Sciatic nerve (tissue), 2 donors: ENCODE measurements around the gene LPP. TPM values are rescaled to one million over a fixed set of nuclear protein-coding genes. Genes with fewer than 3 reads are reported as not detected.

ENCODE experiments used
- ATAC-seq: fragments of 200-7000 bp; cut with Tn5 transposase; one replicate; pipeline ENCODE4 v1.9.1; 2020; ENCODE audit warnings: mild to moderate bottlenecking, moderate library complexity
- DNase-seq: peaks from one replicate; pipeline ENCODE4 v3.0.0-alpha.2; 2020; ENCODE audit warnings: low spot score
- intact Hi-C: fragments of 100-400 bp; cut with DNase I; formaldehyde crosslinking; loops from one replicate; pipeline ENCODE4 v1.14.2; 2022
- total RNA-seq: library from RNA; stranded (reverse); fragmentation: NEBNext Ultra II Directional; extraction: Animal tissue kit (Norgen Biotek cat#: 25700); gene quantifications from one replicate; pipeline ENCODE4 v1.2.1, GENCODE V29; 2021
- donor health status: DM: no; HTN: no; CAD: no.
- donor health status: DM: no; HTN: no; CAD: no.

The LPP gene
- total RNA-seq, 1 donor from 2014 or later = 231 TPM

GRCh38 chr3:188468196-188468595 is 314.2 kb downstream of the LPP start:
- intact Hi-C loops = no loop called here
- no peak for ATAC-seq
- DNase-seq = no peak

DNA sequence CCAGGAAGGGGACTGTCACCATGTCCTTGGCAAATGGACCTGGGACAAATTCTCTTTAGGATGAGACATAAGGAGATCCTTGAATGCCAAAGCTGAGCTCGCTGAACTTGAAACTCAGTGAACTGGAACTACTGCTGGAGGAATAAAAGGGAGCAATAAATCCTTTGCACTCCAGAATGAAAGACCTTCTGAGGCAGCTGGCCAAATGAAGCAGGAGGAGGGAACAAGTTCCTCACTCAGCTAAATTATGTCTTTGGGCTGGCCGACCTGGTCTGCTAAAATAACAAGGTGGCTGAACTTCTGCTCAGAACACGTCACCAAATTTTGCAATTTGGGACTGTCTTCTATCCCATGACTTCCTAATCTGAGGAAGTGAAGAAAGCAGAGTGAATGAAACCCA is 314.7 kb downstream of the LPP start:
- ATAC-seq (peak; percentile 93), DNase-seq (peak; percentile 84)
- intact Hi-C loops = no loop called here

DNA sequence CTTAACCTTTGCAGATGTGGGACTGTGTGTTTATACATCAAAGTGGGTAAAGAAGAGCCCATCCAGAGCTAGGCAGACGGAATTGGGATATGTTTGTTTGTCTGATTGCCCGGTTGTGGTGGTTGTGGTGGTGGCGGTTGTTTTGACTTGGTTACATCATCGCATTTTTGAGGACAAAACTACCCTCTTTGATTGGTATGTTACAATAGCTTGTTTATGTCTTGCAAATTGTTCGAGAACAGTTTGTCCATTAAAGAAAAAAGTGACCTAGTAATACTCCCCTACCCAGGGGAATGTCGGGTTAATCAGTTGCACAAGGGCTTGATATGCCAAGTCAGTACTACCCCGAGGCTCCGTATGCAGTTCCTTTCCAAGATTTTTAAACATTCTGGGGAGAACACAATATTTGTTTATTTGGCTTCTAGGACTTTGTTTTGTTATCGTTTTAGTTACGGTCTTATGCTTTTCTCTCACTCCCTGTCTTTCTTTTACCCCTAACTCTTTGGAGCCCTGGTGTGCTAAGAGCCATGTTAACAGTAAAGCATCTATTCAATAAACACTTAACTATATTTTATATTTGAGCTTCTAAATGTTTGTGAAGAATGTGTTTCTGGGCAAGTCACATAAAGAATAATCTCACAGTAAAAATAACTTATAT is 315.4 kb downstream of the LPP start:
- DNase-seq (no peak), ATAC-seq (peak; percentile 95)
- intact Hi-C loops = no loop called here

DNA sequence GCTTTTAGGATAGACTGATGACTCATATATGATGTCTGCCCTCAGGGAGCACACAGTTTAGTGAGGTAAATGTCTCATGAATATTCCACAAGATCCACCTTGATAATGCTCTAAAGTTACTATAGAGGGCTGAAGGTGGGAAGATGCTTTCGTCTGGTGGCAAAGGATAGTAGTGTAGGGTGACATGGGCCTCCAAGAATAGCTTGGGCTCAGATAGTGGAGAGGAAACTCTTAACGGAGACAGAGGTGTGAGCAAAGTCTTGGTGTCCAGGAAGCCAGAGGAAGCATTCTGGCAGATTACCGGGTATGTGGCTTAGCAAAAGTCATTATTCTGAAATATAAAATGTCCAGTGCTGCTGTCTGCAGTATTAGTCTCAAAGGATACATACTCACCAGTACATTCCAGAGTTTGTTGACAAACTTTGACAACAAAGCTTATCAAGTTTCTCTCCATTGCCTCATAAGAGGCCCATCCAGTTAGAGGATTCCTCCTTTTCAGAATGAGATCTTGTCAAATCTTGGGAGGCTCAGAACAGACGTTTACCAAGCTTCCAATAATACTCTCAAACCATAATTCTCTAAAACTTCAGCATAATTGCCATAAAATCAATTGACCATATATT is 316.7 kb downstream of the LPP start:
- no peak for ATAC-seq

GRCh38 chr3:188471723-188472122 is 317.8 kb downstream of the LPP start:
- DNase-seq (no peak), ATAC-seq (no peak)
- intact Hi-C loops = no loop called here

More for the DNA sequence above, 316.7 kb downstream of the LPP start:
- intact Hi-C loops = no loop called here
- DNase-seq = no peak

GRCh38 chr3:188472336-188472735 is 318.4 kb downstream of the LPP start:
- ATAC-seq (no peak), DNase-seq (no peak)
- intact Hi-C loops = no loop called here

- no peak for DNase-seq
- intact Hi-C loops = no loop called here
- no peak for ATAC-seq
Measured at GRCh38 chr3:188473045-188473444, 319.1 kb downstream of the LPP start.

- ATAC-seq = no peak
- intact Hi-C loops = no loop called here
- DNase-seq = no peak
Measured at GRCh38 chr3:188473591-188474288, 319.8 kb downstream of the LPP start.

GRCh38 chr3:188476935-188477334 is 323.0 kb downstream of the LPP start:
- intact Hi-C loops = no loop called here
- peak; percentile 85 for ATAC-seq
- no peak for DNase-seq

GRCh38 chr3:188480011-188480410 is 326.1 kb downstream of the LPP start:
- intact Hi-C loops = no loop called here
- DNase-seq (no peak), ATAC-seq (no peak)

DNA sequence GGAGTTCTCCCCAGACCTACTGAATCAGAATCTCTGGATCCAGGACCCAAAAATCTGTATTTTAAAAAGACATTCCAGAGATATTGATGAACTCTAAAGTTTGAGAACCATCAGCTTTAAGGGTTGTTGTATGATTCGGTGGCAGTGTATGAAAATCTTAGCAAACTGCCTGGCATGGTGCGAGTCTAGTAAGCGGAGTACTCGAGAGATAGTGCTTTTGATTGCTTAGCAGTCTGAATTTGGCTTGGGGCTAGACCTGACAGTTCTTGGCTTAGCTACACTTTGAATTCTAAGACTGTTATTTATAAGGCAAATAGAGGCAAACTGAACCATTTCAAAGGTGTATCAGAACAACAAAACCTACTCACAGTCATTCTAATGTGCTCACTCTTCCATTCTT is 329.0 kb downstream of the LPP start:
- ATAC-seq = no peak
- intact Hi-C loops = no loop called here
- no peak for DNase-seq

- DNase-seq (no peak), ATAC-seq (no peak)
- intact Hi-C loops = no loop called here
Measured at GRCh38 chr3:188486126-188486525, 332.2 kb downstream of the LPP start.

DNA sequence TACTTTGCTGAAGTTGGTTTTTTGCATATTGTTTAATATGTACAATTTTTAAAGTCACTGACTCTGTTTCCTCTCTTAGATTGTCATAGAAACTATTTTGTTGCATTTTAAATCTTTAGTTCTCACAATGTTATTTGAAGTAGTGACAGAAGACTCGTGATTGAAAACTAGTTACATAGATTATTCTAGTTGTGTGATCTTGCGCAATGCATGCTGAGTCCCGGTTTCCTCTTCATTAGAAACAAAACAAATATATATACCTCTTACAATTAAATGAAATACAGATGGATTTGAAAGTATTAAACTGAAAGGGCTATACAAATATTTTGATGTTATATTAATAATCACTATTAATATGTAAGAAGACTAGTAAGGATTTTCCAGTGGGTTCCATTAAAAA is 333.0 kb downstream of the LPP start:
- no peak for DNase-seq
- ATAC-seq = no peak
- intact Hi-C loops = no loop called here

DNA sequence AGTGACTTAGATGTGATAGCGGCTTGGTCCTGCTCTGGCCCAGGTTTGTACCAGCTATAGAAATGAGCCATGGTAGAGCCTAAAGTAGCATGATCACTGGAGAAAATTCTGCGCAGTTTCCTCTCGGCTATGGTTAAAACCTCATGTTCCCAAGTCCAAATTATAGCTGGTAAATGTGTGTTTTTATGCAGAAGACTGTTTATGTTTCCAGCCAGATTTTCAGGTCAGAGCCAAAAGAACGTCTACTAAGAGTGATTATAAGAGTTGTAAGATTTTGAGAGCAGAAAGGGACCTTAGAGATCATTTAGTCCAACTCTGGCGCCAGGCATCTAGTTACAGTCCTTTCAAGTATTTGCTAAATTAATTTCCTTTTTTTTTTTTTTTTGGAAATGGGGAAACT is 333.7 kb downstream of the LPP start:
- intact Hi-C loops = no loop called here
- no peak for ATAC-seq
- no peak for DNase-seq

DNA sequence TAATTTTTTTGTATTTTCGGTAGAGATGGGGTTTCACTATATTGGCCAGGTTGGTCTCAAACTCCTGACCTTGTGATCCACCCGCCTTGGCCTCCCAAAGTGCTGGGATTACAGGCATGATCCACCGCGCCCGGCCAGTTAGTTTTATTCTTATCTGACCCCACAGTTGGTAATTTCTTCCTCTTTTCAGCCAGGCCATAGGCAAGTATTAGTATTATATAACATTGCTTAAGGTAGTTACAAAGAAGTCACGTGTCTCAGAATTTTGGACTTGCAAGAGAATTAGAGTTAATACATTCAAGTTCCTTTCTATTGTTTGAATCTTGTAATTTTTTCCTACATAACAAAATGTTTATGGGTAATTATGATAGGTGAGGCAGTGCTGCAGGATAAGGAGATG is 334.8 kb downstream of the LPP start:
- DNase-seq (no peak), ATAC-seq (no peak)
- intact Hi-C loops = no loop called here

- intact Hi-C loops = no loop called here
- DNase-seq (no peak), ATAC-seq (no peak)
Measured at GRCh38 chr3:188489639-188490405, 335.9 kb downstream of the LPP start.

DNA sequence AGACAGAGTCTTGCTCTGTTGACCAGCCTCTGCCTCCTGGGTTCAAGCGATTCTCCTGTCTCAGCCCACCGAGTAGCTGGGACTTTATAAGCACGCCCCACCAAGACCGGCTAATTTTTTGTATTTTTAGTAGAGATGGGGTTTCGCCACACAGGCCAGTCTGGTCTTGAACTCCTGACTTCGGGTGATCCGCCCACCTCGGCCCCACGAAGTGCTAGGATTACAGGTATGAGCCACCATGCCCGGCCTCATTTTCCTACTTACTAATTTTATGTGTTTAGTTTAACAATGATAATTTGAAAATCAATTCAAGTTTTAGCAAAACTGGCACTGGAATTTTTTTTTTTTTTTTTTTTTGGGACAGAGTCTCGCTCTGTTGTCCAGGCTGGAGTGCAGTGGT is 336.5 kb downstream of the LPP start:
- intact Hi-C loops = no loop called here
- DNase-seq (no peak), ATAC-seq (no peak)

GRCh38 chr3:188491276-188491687 is 337.3 kb downstream of the LPP start:
- DNase-seq = no peak
- peak; percentile 26 for ATAC-seq
- intact Hi-C loops = no loop called here

- DNase-seq = no peak
- no peak for ATAC-seq
- intact Hi-C loops = no loop called here
Measured at GRCh38 chr3:188496390-188496789, 342.4 kb downstream of the LPP start.

GRCh38 chr3:188497021-188497420 is 343.1 kb downstream of the LPP start:
- no peak for ATAC-seq
- DNase-seq = no peak
- intact Hi-C loops = no loop called here
